Measurements from ENCODE around the gene VPS41.

- TF ChIP-seq CTCF (conservative IDR thresholded peaks at IDR 0.05) (no peak), ZFX (IDR thresholded peaks at IDR 0.05) (no peak)
Observed at GRCh38 chr7:38727184-38727940, 181.6 kb downstream of the VPS41 start.
